IPS-NIHi7 (cell line): ENCODE results near the gene ZNF420.
A peak's percentile ranks its signal among the peaks of the same experiment; 100 is the strongest.

Experiments used
- DNase-seq: peaks from one replicate; pipeline ENCODE4 v3.0.0; 2012; ENCODE audit warnings: mixed read lengths; ENCODE audit errors: extremely low spot score

ZNF420 gene

DNA sequence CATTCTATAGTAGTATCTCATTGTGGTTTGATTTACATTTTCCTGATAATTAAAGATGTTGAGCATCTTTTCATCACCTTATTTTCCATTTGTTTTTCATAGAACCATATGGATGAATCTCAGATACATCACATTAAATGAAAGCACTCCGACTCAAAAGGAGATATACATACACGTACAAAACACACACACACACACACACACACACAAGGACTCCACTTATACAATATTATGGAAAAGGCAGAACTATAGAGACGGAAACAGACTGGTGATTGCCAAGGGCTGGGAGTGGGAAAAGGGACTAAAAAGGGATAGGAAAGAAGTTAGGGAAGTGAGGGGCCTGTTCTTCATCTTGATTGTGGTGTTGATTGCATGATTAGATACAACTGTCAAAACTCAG is 70.0 kb downstream of the ZNF420 start:
- DNase-seq = no peak

- DNase-seq = no peak
Measured at GRCh38 chr19:37160153-37160552, 81.9 kb downstream of the ZNF420 start.

- DNase-seq = no peak
Measured at GRCh38 chr19:37165635-37166034, 87.4 kb downstream of the ZNF420 start.

DNA sequence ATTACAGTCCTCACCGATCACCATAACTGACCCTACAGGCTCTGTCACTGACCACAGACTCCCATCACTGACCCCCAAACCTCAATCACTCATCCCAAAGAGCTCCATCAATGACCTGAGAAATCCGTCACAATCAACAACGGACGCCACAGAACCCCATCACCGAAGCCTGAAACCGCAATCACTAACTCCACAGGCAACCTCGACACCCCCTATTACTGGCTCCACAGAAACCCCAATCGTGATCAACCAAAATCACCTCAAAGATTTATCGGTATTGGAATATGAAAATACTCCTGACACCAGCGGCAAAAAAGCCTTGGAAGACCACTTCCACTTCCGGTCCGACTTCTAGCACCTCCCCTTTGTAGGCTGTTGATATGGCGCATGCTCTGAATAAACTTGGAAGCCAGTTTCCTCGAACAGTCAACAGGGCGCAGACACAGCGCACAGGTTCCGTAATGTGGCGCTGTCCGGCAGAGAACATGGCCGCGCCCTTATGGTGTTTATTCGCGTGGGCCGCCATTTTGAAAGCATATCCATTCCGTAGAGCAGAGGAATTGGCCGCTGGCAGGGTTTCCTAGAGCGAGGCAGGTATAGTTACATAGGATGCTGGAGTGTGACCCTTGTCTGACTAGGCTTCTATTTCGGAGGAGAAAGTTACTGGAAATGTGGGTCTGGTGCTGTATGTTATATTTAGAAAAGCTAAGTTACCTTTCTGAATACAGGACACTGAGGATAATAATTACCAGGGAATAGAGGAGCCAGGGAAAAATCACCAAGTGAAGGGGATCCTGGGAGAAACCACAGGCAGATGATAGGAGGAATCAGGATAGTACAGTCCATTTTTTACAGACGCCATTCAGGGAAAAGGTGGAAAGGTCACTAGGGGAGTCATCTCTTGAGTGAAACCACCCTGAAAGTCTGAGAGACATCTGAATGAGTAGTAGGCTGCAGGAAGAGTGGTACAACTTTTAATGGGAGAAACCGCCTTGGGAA is 94.4 kb downstream of the ZNF420 start, which contains the start of gene ZNF585A:
TSS of gene ZNF585A (minus strand) at position 328 of the 999 bp plus-strand sequence. CDS start 2,785 bp downstream, outside the sequence.
- peak; percentile 93 for DNase-seq
